Fibroblast of villous mesenchyme (primary cell): ENCODE data around the gene RAD51AP1. TPM values are rescaled to one million over a fixed set of nuclear protein-coding genes. Genes with fewer than 3 reads are reported as not detected.

Experiments
- DNase-seq: peaks from one replicate; pipeline ENCODE4 v3.0.0-alpha.2; 2010; ENCODE audit warnings: low read depth
- H3K4me3 ChIP-seq: 2 replicates; pipeline ENCODE4 v1.5.1; 2011; ENCODE audit warnings: low read depth, mild to moderate bottlenecking, low read length
- total RNA-seq: library from RNA; depleted of rRNA; stranded (reverse); fragments of >200 nt; gene quantifications from 2 replicates; pipeline ENCODE4 v1.2.3, GENCODE V29; 2012
- TF ChIP-seq, protein P1 (sequence below): IDR thresholded peaks from 2 replicates; pipeline ENCODE4 v1.5.1; 2012; ENCODE audit warnings: low read depth, mild to moderate bottlenecking, low read length; ENCODE audit not compliant: insufficient read depth

Gene RAD51AP1
- total RNA-seq, 1 donor, result 18.1 TPM

DNA sequence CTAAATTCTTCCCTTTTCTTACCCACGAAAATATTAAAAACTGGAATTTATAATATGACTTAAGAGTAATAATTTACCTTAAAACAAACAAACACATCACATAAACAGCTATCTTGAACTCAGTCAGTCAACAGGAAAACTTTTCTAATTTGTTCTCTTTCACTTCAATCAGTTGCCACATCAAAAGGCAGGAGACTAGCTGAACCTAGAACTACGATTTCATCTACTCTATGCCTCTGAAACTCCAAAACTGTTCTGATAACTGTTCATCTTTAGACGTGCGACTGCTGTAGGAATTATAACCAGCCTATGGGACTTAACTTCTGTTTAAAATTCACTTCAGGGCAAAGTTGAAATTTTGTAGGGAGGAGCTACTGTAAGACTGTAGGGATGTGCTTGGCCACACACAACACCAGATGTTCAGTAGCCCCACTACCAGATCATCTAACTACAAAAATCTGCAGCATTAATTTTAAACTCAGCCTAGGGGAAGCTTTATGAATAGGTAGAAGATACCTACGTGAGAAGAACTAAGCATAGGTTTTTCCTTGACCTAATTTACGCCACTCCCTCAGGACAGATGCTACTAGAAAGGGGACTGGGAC, 7.6 kb upstream of the RAD51AP1 start:
- TF ChIP-seq, protein P1, sequence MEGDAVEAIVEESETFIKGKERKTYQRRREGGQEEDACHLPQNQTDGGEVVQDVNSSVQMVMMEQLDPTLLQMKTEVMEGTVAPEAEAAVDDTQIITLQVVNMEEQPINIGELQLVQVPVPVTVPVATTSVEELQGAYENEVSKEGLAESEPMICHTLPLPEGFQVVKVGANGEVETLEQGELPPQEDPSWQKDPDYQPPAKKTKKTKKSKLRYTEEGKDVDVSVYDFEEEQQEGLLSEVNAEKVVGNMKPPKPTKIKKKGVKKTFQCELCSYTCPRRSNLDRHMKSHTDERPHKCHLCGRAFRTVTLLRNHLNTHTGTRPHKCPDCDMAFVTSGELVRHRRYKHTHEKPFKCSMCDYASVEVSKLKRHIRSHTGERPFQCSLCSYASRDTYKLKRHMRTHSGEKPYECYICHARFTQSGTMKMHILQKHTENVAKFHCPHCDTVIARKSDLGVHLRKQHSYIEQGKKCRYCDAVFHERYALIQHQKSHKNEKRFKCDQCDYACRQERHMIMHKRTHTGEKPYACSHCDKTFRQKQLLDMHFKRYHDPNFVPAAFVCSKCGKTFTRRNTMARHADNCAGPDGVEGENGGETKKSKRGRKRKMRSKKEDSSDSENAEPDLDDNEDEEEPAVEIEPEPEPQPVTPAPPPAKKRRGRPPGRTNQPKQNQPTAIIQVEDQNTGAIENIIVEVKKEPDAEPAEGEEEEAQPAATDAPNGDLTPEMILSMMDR, result no peak
- DNase-seq, result no peak
- H3K4me3 ChIP-seq, result no peak overlapping the region

DNA sequence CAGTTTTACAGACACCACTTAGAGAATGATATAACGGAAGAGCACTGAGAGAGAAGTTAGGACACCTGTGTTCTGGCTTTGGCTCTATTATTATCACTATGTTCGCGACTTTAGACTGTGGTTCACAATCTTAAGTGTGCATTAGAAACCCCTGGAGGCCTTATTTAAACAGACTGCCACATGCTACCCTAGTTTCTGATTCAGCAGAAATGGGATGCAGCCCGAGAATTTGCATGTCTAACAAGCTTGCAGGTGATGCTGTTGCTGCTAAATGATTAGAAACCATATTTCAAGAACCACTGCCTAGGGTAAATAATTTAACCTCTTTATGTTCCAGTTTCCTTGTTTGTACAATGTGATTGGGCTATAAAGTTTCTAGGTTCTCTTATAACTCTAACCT, 3.6 kb upstream of the RAD51AP1 start:
- no peak for DNase-seq
- TF ChIP-seq, protein P1, result no peak
- no peak overlapping the region for H3K4me3 ChIP-seq

DNA sequence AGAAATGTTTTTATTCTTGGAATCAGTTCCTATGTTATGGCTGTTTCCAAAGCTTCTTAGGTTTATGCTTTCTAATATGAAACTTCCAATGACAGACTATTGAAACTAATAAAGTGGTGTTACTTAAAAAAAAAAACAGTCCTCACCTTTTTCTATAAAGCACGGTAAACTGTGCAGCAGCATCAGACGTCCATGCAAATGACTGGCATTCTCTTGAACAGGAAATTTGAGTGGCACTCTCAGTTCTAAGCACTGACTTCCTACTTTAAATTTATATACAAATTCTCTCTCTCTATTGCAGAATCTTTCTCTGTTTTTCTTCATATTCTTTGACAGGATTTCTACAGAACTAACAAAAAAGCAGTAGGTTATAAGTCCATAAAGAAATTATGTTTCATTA, 2.8 kb upstream of the RAD51AP1 start:
- H3K4me3 ChIP-seq, result no peak overlapping the region
- TF ChIP-seq, protein P1, result no peak
- DNase-seq, result no peak

DNA sequence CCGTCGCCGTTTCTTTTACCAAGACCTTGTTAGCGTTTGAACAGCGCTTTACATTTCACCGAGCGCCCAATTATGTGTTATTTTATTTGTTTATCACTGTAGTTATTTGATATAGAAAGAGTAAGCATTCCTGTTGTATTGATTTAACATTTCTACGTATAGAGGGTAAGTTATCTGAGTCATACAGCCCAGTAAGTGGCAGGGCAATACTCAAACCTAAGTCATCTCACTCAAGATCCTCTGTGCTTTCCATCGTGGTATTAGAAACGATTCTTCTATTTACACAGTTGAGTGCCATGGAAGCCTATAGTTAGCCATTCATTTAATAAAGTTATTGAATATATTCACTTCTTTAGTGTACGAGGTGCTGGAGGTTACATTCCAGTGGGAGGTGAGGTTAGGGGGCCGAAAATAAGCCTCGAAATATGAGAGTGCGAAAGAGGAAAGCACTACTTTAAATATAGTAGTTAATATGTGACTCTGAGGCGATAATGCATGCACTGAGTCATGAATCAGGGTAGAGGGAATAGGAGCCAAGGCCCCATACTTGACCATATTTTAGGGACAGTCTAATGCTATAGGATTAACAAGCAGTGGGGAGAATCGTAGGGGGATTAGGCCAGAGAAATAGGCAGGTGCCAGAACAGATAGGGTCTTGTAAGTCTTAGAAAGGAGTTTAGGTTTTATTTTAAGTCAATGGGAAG, 629 bp downstream of the RAD51AP1 start:
- TF ChIP-seq, protein P1, result no peak
- peak overlapping the region; percentile 98 for H3K4me3 ChIP-seq
- no peak for DNase-seq

DNA sequence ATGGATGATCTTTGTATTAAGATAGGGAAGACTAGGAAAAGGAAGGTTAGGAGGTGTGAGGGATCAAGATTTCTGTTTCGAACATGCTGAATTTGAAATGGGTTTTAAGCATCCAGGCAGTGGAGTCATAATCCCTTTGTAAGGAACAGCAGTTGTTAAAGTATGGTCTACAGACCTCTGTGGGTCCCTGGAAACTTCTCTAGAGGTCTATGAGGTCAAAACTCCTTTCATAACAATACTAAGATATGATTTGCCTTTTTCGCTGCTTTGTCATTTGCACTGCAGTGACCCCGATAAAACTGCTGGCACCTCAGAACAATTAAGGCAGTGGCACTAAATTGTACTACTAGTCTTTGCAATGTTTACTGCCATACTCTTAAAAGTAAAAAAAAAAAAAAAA, 1.5 kb downstream of the RAD51AP1 start:
- no peak overlapping the region for H3K4me3 ChIP-seq

DNA sequence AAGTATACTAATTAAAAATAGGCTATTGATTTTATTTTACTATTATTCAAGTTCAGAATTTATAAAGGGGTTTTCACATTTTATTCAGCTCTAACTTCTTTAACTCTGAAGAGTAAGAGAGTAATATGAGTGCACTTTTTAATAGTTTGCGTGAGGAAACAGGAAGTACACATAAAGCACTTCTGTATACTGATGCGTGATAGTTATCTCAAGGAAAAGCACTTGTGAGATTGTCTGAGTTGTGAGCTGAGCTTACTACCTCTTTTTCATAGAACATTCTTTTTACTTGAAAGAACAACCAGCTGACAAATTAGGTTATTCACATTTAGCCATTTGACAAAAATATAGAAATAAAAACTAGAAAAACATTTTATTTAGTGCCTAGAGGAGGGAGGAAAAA, 1.9 kb downstream of the RAD51AP1 start:
- no peak for DNase-seq
- H3K4me3 ChIP-seq, result no peak overlapping the region
- TF ChIP-seq, protein P1, result no peak

More for the DNA sequence above, 1.5 kb downstream of the RAD51AP1 start:
- TF ChIP-seq, protein P1, result no peak
- no peak for DNase-seq

DNA sequence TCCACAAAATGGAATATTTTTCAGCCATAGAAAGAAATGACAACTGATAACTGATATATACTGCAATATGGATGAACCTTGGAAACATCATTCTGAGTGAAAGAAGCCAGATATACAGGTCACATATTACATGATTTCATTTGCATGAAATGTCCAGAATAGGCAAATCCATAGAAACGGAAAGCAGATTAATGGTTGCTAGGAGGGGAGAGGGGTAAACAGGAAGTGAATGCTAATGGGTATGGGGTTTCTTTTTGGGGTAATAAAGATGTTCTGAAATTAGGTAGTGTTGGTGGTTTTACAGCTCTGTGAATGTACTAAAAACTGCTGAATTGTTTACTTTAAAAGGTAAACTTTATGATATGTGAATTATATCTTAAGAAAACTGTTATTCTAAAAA, 6.5 kb downstream of the RAD51AP1 start:
- no peak overlapping the region for H3K4me3 ChIP-seq
- TF ChIP-seq, protein P1, result no peak
- no peak for DNase-seq
